H1 (cell line): ENCODE data around the gene ANKRD53. TPM values are rescaled to one million over a fixed set of nuclear protein-coding genes. Genes with fewer than 3 reads are reported as not detected.

Experiments
- CTCF ChIA-PET: fragments of 300-600 bp; sonication (Branson Sonifier 250); formaldehyde crosslinking; loops from one replicate; lab custom pipeline; 2021; ENCODE audit not compliant: partially characterized antibody; lab: Charles Lee
- POLR2A ChIA-PET: fragments of 300-600 bp; sonication (Branson Sonifier 250); formaldehyde crosslinking; loops from one replicate; lab custom pipeline; 2021; ENCODE audit warnings: inconsistent platforms; ENCODE audit not compliant: partially characterized antibody; lab: Charles Lee
- DNase-seq, 2 experiments: peaks; one replicate each; pipeline versions ENCODE4 v3.0.0 to v3.0.0-alpha.2; 2010 to 2022; ENCODE audit warnings: low spot score in 2 of 2, low read depth in 1 of 2, mixed read lengths in 1 of 2
- FAIRE-seq: peaks from 2 replicates; lab custom pipeline; 2011; peaks lifted over from hg19 to GRCh38; lab: Jason Lieb, UNC
- H2AFZ ChIP-seq: 2 replicates; pipeline ENCODE4 v1.8.1; 2012; ENCODE audit warnings: low read length, inconsistent platforms
- H2AK5ac ChIP-seq: 2 replicates; pipeline ENCODE4 v1.6.1; 2013; ENCODE audit warnings: low read depth, low read length
- H2BK120ac ChIP-seq: replicated peaks from 2 replicates; pipeline ENCODE3; 2013; ENCODE audit warnings: low read depth, low read length, inconsistent platforms
- H2BK12ac ChIP-seq: 2 replicates; pipeline ENCODE4 v1.6.1; 2013; ENCODE audit warnings: low read depth, low read length
- H2BK15ac ChIP-seq: 2 replicates; pipeline ENCODE4 v1.6.1; 2013; ENCODE audit warnings: low read length
- H2BK20ac ChIP-seq: 2 replicates; pipeline ENCODE4 v1.6.1; 2013; ENCODE audit warnings: low read length
- H2BK5ac ChIP-seq: 2 replicates; pipeline ENCODE4 v1.6.1; 2013; ENCODE audit warnings: low read depth, low read length
- H3K14ac ChIP-seq: 2 replicates; pipeline ENCODE4 v1.6.1; 2013; ENCODE audit warnings: inconsistent platforms; ENCODE audit not compliant: insufficient read length
- H3K18ac ChIP-seq: 2 replicates; pipeline ENCODE4 v1.6.1; 2013; ENCODE audit warnings: low read length; ENCODE audit errors: extremely low read depth
- H3K23ac ChIP-seq: 2 replicates; pipeline ENCODE4 v1.6.1; 2013; ENCODE audit warnings: inconsistent platforms; ENCODE audit not compliant: insufficient read length
- H3K23me2 ChIP-seq: 2 replicates; pipeline ENCODE4 v1.6.1; 2013; ENCODE audit warnings: low read depth, low read length
- H3K27ac ChIP-seq: 2 replicates; pipeline ENCODE4 v1.6.1; 2011; ENCODE audit warnings: low read depth, low read length, inconsistent platforms
- H3K27me3 ChIP-seq, 4 experiments: replicated peaks in 1 of 4; 1 replicate in 1 of 4; 2 replicates in 3 of 4; pipeline versions ENCODE4 v1.6.1 to v1.8.1; 2011 to 2013; ENCODE audit warnings: low read length in 3 of 4, mild to moderate bottlenecking in 3 of 4, inconsistent platforms in 2 of 4, mixed read lengths in 2 of 4, moderate library complexity in 1 of 4; ENCODE audit not compliant: control insufficient read depth in 3 of 4, insufficient read depth in 3 of 4; ENCODE audit errors: extremely low read depth in 1 of 4
- H3K36me3 ChIP-seq, 4 experiments: 2 replicates each; pipeline versions ENCODE4 v1.6.1 to v1.8.1; 2011 to 2013; ENCODE audit warnings: mild to moderate bottlenecking in 4 of 4, low read length in 3 of 4, moderate library complexity in 2 of 4, control low read depth in 1 of 4, inconsistent platforms in 1 of 4; ENCODE audit not compliant: insufficient read depth in 4 of 4, control insufficient read depth in 2 of 4
- H3K4ac ChIP-seq: replicated peaks from 2 replicates; pipeline ENCODE3; 2013; ENCODE audit warnings: low read length, low read depth, mixed read lengths, inconsistent platforms; ENCODE audit not compliant: insufficient read length
- H3K4me1 ChIP-seq, 4 experiments: replicated peaks in 1 of 4; 1 replicate in 1 of 4; 2 replicates in 3 of 4; pipeline versions ENCODE4 v1.6.1 to v1.8.1; 2011 to 2013; ENCODE audit warnings: low read length in 3 of 4, inconsistent platforms in 2 of 4, mixed read lengths in 1 of 4; ENCODE audit not compliant: insufficient read depth in 4 of 4, control insufficient read depth in 3 of 4
- H3K4me2 ChIP-seq, 2 experiments: 2 replicates each; pipeline versions ENCODE4 v1.6.1 to v1.8.1; 2011 to 2013; ENCODE audit warnings: low read depth in 2 of 2, low read length in 2 of 2, control low read depth in 1 of 2, inconsistent platforms in 1 of 2, mild to moderate bottlenecking in 1 of 2; ENCODE audit not compliant: insufficient read depth in 1 of 2
- H3K4me3 ChIP-seq, 4 experiments: fragments of 200-600, 300-600 bp in 1 of 4; sonication (generic), shearing (Covaris generic), sonication (Bioruptor Twin) in 1 of 4; 2 replicates each; pipeline versions ENCODE4 v1.5.1 to v1.8.1; 2011 to 2016; ENCODE audit warnings: low read length in 4 of 4, low read depth in 3 of 4, control low read depth in 2 of 4, inconsistent platforms in 2 of 4, mild to moderate bottlenecking in 2 of 4, mixed read lengths in 1 of 4, moderate library complexity in 1 of 4; ENCODE audit not compliant: insufficient read depth in 2 of 4; ENCODE audit errors: extremely low read depth in 1 of 4
- H3K56ac ChIP-seq: replicated peaks from 2 replicates; pipeline ENCODE3; 2013; ENCODE audit warnings: low read depth, mild to moderate bottlenecking, mixed read lengths, low read length, inconsistent platforms; ENCODE audit not compliant: insufficient read length
- H3K79me1 ChIP-seq: 2 replicates; pipeline ENCODE4 v1.6.1; 2013; ENCODE audit warnings: low read depth, low read length, control low read depth
- H3K79me2 ChIP-seq, 2 experiments: 2 replicates each; pipeline versions ENCODE4 v1.6.1 to v1.8.1; 2012 to 2013; ENCODE audit warnings: low read length in 2 of 2, mild to moderate bottlenecking in 2 of 2, inconsistent platforms in 1 of 2; ENCODE audit not compliant: insufficient read depth in 2 of 2, control insufficient read depth in 1 of 2
- H3K9ac ChIP-seq, 4 experiments: replicated peaks in 1 of 4; 1 replicate in 1 of 4; 2 replicates in 3 of 4; pipeline versions ENCODE4 v1.6.1 to v1.8.1; 2011 to 2013; ENCODE audit warnings: low read depth in 3 of 4, low read length in 3 of 4, control low read depth in 2 of 4, mild to moderate bottlenecking in 2 of 4, moderate library complexity in 2 of 4, inconsistent platforms in 1 of 4; ENCODE audit errors: extremely low read depth in 1 of 4
- H3K9me3 ChIP-seq, 2 experiments: 2 replicates each; pipeline versions ENCODE4 v1.6.1 to v1.8.1; 2012 to 2013; ENCODE audit warnings: mild to moderate bottlenecking in 2 of 2, moderate library complexity in 2 of 2, control low read depth in 1 of 2, inconsistent platforms in 1 of 2, low read depth in 1 of 2, low read length in 1 of 2, mixed read lengths in 1 of 2; ENCODE audit not compliant: insufficient read depth in 2 of 2
- H4K20me1 ChIP-seq, 2 experiments: replicated peaks in 1 of 2; 2 replicates each; pipeline versions ENCODE3 to v1.8.1; 2011 to 2013; ENCODE audit warnings: inconsistent platforms in 2 of 2, low read length in 2 of 2, mild to moderate bottlenecking in 1 of 2; ENCODE audit not compliant: insufficient read depth in 2 of 2, control insufficient read depth in 1 of 2
- H4K5ac ChIP-seq: 2 replicates; pipeline ENCODE4 v1.6.1; 2013; ENCODE audit warnings: low read length, low read depth, mixed read lengths, inconsistent platforms; ENCODE audit not compliant: insufficient read length
- H4K8ac ChIP-seq: 2 replicates; pipeline ENCODE4 v1.8.0; 2013; ENCODE audit warnings: mild to moderate bottlenecking, moderate library complexity, low read length, inconsistent platforms; ENCODE audit not compliant: insufficient read depth; ENCODE audit errors: extremely low read depth
- H4K91ac ChIP-seq: replicated peaks from 2 replicates; pipeline ENCODE3; 2013; ENCODE audit warnings: low read length, mixed read lengths, inconsistent platforms; ENCODE audit not compliant: insufficient read length
- HDAC6 ChIP-seq: IDR thresholded peaks from one replicate; pipeline ENCODE4 v1.7.1; 2012; ENCODE audit warnings: low read depth, mild to moderate bottlenecking, inconsistent platforms, low read length, moderate library complexity
- KDM4A ChIP-seq: IDR thresholded peaks from one replicate; pipeline ENCODE4 v1.7.1; 2012; ENCODE audit warnings: low read depth, mild to moderate bottlenecking, moderate library complexity, low read length, inconsistent platforms; ENCODE audit not compliant: severe bottlenecking
- NRF1 ChIP-seq: IDR thresholded peaks from 2 replicates; pipeline ENCODE4 v1.6.1; 2011; ENCODE audit warnings: mild to moderate bottlenecking, low read depth, low read length, improper control_type of control experiment
- RAD21 ChIP-seq, 2 experiments: IDR thresholded peaks in 1 of 2; conservative IDR thresholded peaks in 1 of 2; 2 replicates each; pipeline ENCODE4 v1.6.1; 2011; ENCODE audit warnings: low read depth in 2 of 2, low read length in 2 of 2, improper control_type of control experiment in 1 of 2, inconsistent platforms in 1 of 2, mild to moderate bottlenecking in 1 of 2, moderate library complexity in 1 of 2
- RBBP5 ChIP-seq: IDR thresholded peaks from 2 replicates; pipeline ENCODE4 v1.7.1; 2012; ENCODE audit warnings: low read depth, mild to moderate bottlenecking, inconsistent platforms, low read length, moderate library complexity, borderline replicate concordance
- SUZ12 ChIP-seq: fragments of 200-600 bp; sonication (generic); IDR thresholded peaks from 2 replicates; pipeline ENCODE4 v1.6.1; 2012; ENCODE audit warnings: mild to moderate bottlenecking, inconsistent platforms, low read length, moderate library complexity, mixed read lengths
- ZNF274 ChIP-seq: IDR thresholded peaks from 2 replicates; pipeline ENCODE4 v1.7.0; 2012; ENCODE audit warnings: low read length, borderline replicate concordance; ENCODE audit errors: extremely low read depth
- WGBS, 2 experiments: shearing (Covaris generic) in 1 of 2; methylation state at CpG; one replicate each; pipeline versions ENCODE4 v1.1.6 to v1.1.7; 2013 to 2015; ENCODE audit warnings: low lambda C conversion rate in 2 of 2, mixed read lengths in 2 of 2, inconsistent platforms in 1 of 2, low coverage in 1 of 2, missing lambda C conversion rate in 1 of 2; ENCODE audit not compliant: insufficient replicate concordance in 2 of 2, insufficient coverage in 1 of 2, insufficient read length in 1 of 2; ENCODE audit errors: extremely low coverage in 1 of 2, missing lambda C conversion rate in 1 of 2; 5-methylcytosine and 5-hydroxymethylcytosine counted together
- polyA plus RNA-seq, 7 experiments: library from polyadenylated mRNA; depleted of rRNA in 3 of 7; stranded (reverse) in 5 of 7; unstranded in 2 of 7; fragments of >200 nt in 5 of 7; fragments of 200-250 nt in 2 of 7; gene quantifications; 1 replicate in 5 of 7; 2 replicates in 1 of 7; 4 replicates in 1 of 7; pipeline versions ENCODE4 v1.2.1 to v1.2.3, GENCODE V29; 2011 to 2013; ENCODE audit warnings: missing spikeins in 2 of 7, mixed read lengths in 2 of 7
- total RNA-seq: library from RNA; stranded (reverse); fragmentation: NEBNext Ultra II Directional; extraction: Animal tissue kit (Norgen Biotek cat#: 25700); gene quantifications from 2 replicates; pipeline ENCODE4 v1.2.1, GENCODE V29; 2021
- TF ChIP-seq, protein P1 (sequence below): IDR thresholded peaks from 2 replicates; pipeline ENCODE4 v1.6.1; 2012; ENCODE audit warnings: inconsistent platforms

The ANKRD53 gene
- total and polyA plus RNA-seq, 2 of the 8 experiments (the other 6 are each of a cell fraction or from before 2014, with no cell fraction given) = 0.39 to 0.70 TPM

DNA sequence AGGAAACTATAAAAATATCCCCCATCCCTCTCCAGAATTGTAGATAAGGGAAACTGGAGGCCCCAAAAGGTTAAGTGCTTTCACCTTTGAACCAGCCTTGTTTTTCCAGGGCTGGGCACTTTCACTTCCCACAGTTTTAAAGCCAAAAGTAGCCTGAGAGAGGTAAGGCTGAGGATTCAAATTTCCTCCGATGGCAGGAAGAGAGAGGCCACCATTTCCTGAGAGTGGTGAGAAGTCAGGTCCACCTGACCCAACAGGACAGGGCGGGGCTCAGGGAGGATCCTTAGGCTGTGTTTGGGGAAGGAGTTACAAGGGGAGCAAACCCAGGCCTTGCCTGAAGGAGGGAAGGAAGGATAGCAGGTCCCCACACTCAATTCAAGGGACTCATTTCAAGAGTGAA lies 20.9 kb downstream of the ANKRD53 start:
- Histone ChIP-seq H2BK120ac (no peak overlapping the region), H3K56ac (no peak overlapping the region), H3K79me1 (no peaks in the 10 kb centered on the region), H3K23me2 (peaks cover 6% of the 10 kb centered on the region; the same call in 1 of the 2 replicates), H3K36me3 (no peaks in the 10 kb centered on the region), H3K9ac (no peak overlapping the region), H3K4me2 (no peak overlapping the region), H4K20me1 (peaks cover 0 to 2% of the 10 kb centered on the region in 2 experiments), H2BK12ac (no peak overlapping the region), H3K27me3 (peaks cover 0 to 7% (median 0%) of the 10 kb centered on the region in 4 experiments; a peak in 3 of 7 replicates), H3K4me1 (peaks cover 3 to 11% (median 7%) of the 10 kb centered on the region in 4 experiments; a peak in 5 of 7 replicates), H3K4ac (no peak overlapping the region), H3K27ac (no peak overlapping the region), H3K4me3 (no peak overlapping the region), H3K79me2 (no peaks in the 10 kb centered on the region), H3K23ac (no peak overlapping the region), H3K18ac (no peak overlapping the region), H3K14ac (no peak overlapping the region), H2BK15ac (no peak overlapping the region), H2BK5ac (no peak overlapping the region), H2AFZ (no peak overlapping the region), H4K8ac (no peak overlapping the region), H2BK20ac (no peak overlapping the region), H2AK5ac (no peak overlapping the region), H4K91ac (no peak overlapping the region), H3K9me3 (no peaks in the 10 kb centered on the region), H4K5ac (no peak overlapping the region)
- ChIA-PET CTCF (interaction anchor here (0.9 to 1.7 kb wide), 6 partner anchors 8 to 69 kb away, joined by 3 to 4 read pairs (median 4); partner anchors contain the start of gene NAGK), POLR2A (no interaction called here)
- WGBS, 2 experiments = 88% methylated on average over 2 of the region's 2 CpGs; no CpG with 5 or more reads in 1 of the 2 experiments
- TF ChIP-seq SUZ12 (no peak), RBBP5 (no peak), NRF1 (no peak), KDM4A (no peak), RAD21 (IDR thresholded peaks at IDR 0.05 in 1 of 2, conservative IDR thresholded peaks at IDR 0.05 in 1 of 2; ENCODE audit: low read depth in 2 of 2, low read length in 2 of 2) (no peak), ZNF274 (no peak), HDAC6 (no peak)
- TF ChIP-seq, protein P1, sequence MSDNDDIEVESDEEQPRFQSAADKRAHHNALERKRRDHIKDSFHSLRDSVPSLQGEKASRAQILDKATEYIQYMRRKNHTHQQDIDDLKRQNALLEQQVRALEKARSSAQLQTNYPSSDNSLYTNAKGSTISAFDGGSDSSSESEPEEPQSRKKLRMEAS = no peak
- FAIRE-seq (no peak), DNase-seq (no peak)
